Testis (tissue), 2 donors: ENCODE data around the gene ZFP2.

Experiments used
- CTCF ChIP-seq, 3 experiments: fragments of 450-650 bp in 2 of 3; fragments of 200-600 bp in 1 of 3; sonication (generic) in 1 of 3; IDR thresholded peaks; one replicate each; pipeline ENCODE4 v1.5.1; 2016 to 2019; ENCODE audit warnings: antibody characterized with exemption in 3 of 3, mild to moderate bottlenecking in 2 of 3, moderate library complexity in 1 of 3
- POLR2A ChIP-seq: fragments of 450-650 bp; IDR thresholded peaks from one replicate; pipeline ENCODE4 v1.6.1; 2017; ENCODE audit warnings: antibody characterized with exemption, mild to moderate bottlenecking, moderate library complexity

DNA sequence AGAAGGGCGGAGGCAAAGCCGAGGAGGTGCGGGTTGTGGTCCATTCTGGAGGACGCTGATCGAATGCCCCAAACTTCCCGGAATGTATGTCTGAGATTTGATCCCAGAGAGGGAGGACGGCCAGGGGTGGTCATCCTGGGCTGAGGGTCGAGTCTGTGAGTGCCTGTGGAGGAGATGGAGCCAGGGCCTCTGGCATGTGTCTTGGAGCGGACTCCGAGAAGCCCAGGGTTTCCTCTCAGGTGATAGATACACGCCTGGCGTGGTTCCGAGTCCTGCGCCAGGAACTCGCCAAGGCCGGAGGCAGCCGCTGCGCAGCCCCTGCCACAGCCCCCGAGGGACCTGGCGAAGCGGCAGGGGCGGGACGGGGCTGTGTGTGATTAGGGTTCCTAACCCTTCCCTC lies 45.6 kb downstream of the ZFP2 start:
- TF ChIP-seq CTCF (IDR thresholded peaks at IDR 0.05) (no peak), POLR2A (no peak)
